ENCODE data around the gene KNDC1.

The KNDC1 gene

GRCh38 chr10:133196221-133196915 lies 36.3 kb downstream of the KNDC1 start:
- no peak for DNase-seq

GRCh38 chr10:133196936-133197758 lies 37.1 kb downstream of the KNDC1 start:
- no peak for DNase-seq

- no peak for DNase-seq
Observed at GRCh38 chr10:133197786-133198185, 37.8 kb downstream of the KNDC1 start.

- no peak for DNase-seq
Observed at GRCh38 chr10:133198206-133198605, 38.2 kb downstream of the KNDC1 start.

DNA sequence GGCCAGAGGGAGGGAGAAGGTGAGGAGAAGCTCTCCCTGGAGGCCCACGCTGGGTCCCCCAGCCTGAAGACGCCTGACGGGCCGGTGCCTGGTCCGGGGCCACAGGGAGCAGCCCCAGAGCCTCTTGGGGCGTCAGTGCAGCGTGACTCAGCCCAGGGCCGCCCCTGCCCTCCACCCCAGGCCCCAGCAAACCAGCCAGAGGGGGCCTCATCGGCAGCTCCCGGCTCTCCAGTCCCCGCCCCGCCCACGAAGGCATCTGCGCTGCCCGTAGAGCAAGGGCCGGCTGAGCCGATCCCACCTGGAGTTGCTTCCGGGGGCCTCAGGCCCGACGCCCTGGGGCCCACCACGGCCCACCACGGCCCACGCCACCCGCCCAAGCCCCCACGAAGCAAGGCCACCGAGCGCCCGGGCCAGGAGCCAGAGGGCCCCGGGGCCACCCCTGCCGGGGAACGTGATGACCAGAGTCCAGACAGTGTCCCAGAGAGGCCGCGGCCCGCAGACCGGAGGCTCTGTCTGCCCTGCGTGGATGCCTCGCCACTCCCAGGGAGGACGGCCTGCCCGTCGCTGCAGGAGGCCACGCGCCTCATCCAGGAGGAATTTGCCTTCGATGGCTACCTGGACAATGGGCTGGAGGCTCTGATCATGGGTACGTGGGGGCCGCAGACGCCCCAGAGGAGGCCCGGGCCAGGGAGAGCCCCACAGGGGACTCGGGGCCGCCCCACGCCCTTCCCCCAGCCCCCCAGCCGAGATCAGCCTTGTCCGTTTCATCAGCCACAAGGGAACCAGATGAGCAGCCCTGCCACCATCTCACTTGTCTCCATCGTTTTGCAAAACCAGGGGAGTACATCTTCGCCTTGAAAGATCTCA lies 38.8 kb downstream of the KNDC1 start:
- no peak for DNase-seq

GRCh38 chr10:133199488-133199885 lies 39.5 kb downstream of the KNDC1 start:
- DNase-seq = no peak

DNA sequence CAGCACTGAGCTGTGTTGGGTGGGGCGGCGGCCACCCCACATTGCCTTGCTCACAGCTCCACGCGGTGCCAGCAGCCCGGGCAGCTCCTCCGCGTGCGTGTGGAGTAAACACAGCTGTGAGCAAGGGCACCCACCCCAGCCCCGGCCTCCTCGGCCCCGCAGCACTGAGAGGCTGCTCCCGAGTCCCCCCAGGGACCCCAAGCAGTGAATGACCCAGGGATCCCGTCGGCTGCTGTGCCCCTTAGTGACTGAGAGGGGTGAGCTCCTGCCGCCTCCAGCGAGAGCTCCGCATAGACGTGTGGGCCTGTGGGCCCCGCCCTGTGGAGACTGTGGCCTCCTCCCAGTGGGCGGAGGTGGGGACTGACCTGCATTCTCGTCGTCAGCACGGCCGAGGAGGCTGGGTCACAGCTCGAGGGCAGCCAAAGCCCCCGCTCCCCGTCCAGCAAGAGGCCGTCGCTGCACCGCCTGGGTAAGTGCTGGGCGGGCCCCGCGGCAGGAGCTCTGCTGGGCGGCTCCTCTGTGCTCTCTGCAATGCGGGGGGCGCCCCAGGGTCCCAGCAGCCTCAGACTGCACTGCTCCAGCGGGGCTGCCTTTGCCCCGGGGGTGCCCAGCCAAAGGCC lies 40.1 kb downstream of the KNDC1 start:
- DNase-seq = no peak

GRCh38 chr10:133200621-133201031 lies 40.6 kb downstream of the KNDC1 start:
- DNase-seq = no peak

DNA sequence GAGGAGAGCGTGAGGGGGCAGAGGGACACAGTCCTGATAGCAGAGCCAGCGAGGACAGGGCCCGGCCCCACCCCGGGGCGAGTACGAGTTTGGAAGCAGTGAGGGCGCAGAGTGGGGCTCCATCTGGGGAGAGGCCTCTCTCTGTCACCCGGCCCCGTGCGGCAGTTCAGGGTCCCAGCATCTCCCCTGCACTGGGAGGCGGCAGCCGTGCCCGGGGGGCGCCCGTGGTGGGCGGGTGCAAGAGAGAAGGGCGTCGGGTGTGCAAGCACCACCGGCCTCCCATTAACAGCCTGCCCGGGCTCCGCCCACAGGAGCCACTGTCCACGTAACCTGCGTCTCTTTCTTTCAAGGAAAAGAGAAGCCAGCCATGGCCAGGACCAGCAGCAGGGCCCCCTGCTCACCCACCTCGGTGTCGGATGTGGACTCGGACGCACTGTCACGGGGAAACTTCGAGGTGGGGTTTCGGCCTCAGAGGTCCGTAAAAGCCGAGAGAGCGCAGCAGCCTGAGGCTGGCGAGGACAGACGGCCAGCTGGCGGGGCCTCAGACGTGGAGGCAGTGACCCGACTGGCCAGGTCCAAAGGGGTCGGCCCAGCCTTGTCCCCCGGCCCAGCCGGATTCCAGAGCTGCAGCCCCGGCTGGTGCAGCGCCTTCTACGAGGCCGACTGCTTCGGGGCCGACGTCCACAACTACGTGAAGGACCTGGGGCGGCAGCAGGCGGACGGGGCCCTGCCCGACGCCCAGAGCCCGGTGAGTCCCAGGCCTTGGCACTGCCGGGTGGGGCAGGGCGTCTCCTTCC lies 41.3 kb downstream of the KNDC1 start:
- DNase-seq = no peak

DNA sequence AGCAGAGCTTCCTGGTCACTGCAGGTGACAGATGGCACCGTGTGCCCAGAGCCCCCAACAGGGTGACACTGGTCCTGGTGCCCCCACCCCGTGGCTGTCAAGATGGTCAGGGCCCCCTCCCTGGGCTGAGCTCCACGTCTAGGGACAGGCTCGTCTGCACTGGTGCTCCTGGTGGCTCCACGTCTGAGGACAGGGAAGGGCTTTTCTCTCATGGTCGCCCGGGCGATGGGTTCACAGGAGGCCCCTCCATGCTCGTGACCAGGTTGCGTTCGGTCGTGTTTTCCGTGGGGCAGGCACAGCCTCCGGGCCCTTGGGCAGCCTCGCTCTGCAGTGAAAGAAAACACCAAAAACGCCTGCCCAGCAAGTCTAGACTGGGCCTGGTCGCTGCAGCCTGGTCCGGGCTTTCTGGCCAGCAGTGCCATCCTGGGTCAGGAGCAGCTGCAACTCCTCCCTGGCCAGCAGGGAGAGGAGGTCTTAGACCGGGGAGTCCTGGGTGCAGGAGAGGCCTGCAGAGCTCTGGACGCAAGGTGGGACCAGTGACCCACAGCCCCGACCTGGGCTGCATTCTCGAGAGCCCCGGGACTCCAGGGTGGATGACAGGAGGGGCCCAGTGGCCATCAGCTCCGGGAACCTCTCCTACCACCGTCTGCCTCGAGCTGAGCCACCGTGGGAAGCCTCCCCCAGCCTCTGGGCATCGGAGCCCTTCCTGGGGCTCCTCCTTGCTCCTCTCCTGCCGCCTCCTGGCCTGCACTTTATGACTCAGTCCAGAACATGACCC lies 42.1 kb downstream of the KNDC1 start:
- DNase-seq = no peak

DNA sequence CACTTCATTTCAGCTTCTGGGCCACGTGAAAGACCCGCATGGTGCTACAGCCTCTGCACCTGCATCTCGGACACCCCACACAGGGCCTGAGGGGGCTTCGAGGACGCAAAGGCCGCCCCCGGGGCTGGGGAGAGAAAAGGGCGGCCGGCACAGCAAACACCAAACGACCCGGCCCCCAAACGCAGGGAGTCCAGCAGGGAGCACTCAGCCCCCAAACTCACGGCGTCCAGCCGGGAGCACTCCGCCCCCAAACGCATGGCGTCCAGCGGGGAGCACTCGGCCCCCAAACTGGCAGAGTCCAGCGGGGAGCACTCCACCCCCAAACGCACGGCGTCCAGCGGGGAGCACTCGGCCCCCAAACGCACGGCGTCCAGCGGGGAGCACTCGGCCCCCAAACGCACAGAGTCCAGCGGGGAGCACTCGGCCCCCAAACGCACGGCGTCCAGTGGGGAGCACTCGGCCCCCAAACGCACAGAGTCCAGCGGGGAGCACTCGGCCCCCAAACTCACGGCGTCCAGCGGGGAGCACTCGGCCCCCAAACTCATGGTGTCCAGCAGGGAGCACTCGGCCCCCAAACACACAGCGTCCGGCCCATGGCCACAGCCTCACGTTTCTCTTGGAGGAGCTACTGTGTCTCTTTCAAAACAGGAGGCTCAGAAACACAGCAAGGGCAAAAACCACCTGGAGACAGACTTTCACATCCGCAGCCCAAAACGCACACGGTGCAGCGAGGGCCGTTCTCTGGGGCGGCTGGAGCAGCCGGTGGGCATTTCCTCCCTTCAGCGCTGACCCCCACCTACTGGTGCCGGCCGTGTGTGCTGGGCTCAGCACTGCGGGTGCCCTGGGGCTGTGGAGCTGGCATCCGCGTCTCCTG lies 43.0 kb downstream of the KNDC1 start:
- DNase-seq = no peak

- DNase-seq = no peak
Observed at GRCh38 chr10:133203652-133204195, 43.7 kb downstream of the KNDC1 start.

DNA sequence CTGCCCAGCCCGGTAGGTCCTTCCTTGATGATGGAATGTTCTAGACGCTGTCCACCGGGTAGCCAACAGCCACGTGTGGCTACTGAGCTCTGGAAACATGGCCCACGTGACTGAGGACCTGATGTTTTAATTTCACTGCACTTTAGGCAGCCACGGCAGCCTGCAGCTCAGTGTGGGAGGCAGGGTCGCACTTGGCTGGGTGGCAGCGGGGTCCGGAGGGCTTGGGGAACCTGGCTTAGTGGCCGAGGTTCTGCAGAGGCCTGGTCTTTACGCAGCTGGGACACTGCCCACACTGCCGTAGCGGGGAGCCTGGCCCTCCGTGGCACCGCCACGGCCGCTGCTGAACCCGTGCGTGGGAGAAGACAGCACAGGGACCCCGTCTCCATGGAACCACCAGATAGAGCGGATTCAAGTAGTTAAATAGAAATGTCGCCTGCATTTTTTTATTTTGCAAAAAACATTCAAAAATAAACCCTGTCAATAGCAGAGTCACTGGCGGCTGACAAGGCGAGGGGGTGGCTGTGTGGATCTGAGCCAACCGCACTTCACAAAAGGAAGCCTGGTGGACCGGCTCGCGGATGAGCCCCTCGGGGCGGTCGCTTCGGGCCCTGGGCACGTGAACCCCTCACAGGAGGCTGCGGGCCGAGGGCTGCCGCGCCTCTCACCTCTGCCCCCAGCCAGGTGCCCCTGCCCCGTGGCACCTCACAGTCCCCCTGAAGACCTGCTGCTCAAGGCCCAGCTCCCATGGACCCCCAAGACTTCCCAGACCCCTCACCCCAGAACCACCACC lies 44.4 kb downstream of the KNDC1 start:
- no peak for DNase-seq

- no peak for DNase-seq
Observed at GRCh38 chr10:133205146-133205545, 45.1 kb downstream of the KNDC1 start.

DNA sequence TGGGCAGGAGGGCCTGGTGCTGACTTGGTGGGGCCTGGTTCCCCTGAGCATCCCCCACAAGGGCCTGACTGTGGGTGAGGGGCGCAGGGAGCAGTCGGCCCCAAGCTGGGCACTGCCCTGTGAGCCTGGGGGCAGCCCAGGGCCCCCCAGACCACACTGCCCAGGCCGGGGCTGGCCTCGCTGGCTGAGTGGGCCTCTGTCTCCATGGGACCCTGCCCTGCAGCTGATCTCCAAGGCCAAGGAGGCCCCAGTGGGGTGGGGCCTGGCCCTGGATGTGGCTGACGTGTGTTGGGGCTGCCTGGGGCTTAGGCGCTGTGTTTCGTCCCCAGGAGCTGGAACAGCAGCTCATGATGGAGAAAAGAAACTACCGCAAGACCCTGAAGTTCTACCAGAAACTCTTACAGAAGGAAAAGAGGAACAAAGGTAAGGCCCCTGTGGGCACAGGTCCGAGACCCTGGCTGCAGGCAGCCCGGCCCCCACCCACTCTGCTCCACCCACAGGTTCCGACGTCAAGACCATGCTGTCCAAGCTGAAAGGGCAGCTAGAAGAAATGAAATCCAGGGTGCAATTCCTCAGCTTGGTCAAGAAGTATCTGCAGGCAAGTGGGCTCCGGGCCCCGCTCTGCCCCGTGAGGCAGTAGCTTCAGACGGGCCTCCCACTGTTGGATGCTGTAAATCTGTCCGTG lies 46.5 kb downstream of the KNDC1 start:
- DNase-seq = no peak

GRCh38 chr10:133207041-133207600 lies 47.1 kb downstream of the KNDC1 start:
- DNase-seq = no peak

GRCh38 chr10:133207627-133208026 lies 47.6 kb downstream of the KNDC1 start:
- no peak for DNase-seq

GRCh38 chr10:133208466-133208865 lies 48.4 kb downstream of the KNDC1 start:
- no peak for DNase-seq

All from NCI-H2029 treated with DMSO at 0.1 percent for 48 hours (cell line).